ENCODE data around the gene NKD2.

NKD2 gene

GRCh38 chr5:983568-983967 lies 25.0 kb upstream of the NKD2 start:
- CTCF ChIA-PET: no interaction called here
- peak overlapping the region; percentile 20 for H3K27ac Mint-ChIP-seq
- peaks cover 4% of the 10 kb centered on the region for H3K9me3 Mint-ChIP-seq
- H3K4me1 Mint-ChIP-seq: peaks cover 50% of the 10 kb centered on the region
- no peak for DNase-seq
- peaks cover 4% of the 10 kb centered on the region for H3K36me3 Mint-ChIP-seq
- no peak overlapping the region for H3K4me3 Mint-ChIP-seq
- peaks cover 62% of the 10 kb centered on the region for H3K27me3 Mint-ChIP-seq

- H3K27ac Mint-ChIP-seq: no peak overlapping the region
- H3K27me3 Mint-ChIP-seq: peaks cover 60% of the 10 kb centered on the region
- H3K4me3 Mint-ChIP-seq: no peak overlapping the region
- CTCF ChIA-PET: no interaction called here
- no peak for DNase-seq
- H3K4me1 Mint-ChIP-seq: peaks cover 38% of the 10 kb centered on the region
- H3K9me3 Mint-ChIP-seq: peaks cover 4% of the 10 kb centered on the region
- peaks cover 4% of the 10 kb centered on the region for H3K36me3 Mint-ChIP-seq
Measured at GRCh38 chr5:984774-985173, 23.8 kb upstream of the NKD2 start.

GRCh38 chr5:987761-988160 lies 20.8 kb upstream of the NKD2 start:
- CTCF ChIA-PET: no interaction called here
- H3K27me3 Mint-ChIP-seq: peaks cover 81% of the 10 kb centered on the region

GRCh38 chr5:988322-988721 lies 20.3 kb upstream of the NKD2 start:
- CTCF ChIA-PET: no interaction called here
- Mint-ChIP-seq H3K36me3 (peaks cover 7% of the 10 kb centered on the region), H3K27me3 (peaks cover 80% of the 10 kb centered on the region), H3K4me1 (peaks cover 20% of the 10 kb centered on the region), H3K9me3 (peaks cover 4% of the 10 kb centered on the region), H3K27ac (no peak overlapping the region), H3K4me3 (no peak overlapping the region)
- DNase-seq: no peak

More at GRCh38 chr5:987761-988160, 20.8 kb upstream of the NKD2 start:
- no peak overlapping the region for H3K4me3 Mint-ChIP-seq
- H3K36me3 Mint-ChIP-seq: peaks cover 7% of the 10 kb centered on the region
- H3K4me1 Mint-ChIP-seq: peaks cover 23% of the 10 kb centered on the region
- H3K27ac Mint-ChIP-seq: no peak overlapping the region
- no peak for DNase-seq
- peaks cover 4% of the 10 kb centered on the region for H3K9me3 Mint-ChIP-seq

- Mint-ChIP-seq H3K27me3 (peaks cover 82% of the 10 kb centered on the region), H3K27ac (no peak overlapping the region), H3K4me1 (peaks cover 6% of the 10 kb centered on the region), H3K4me3 (no peak overlapping the region), H3K36me3 (peaks cover 3% of the 10 kb centered on the region), H3K9me3 (no peaks in the 10 kb centered on the region)
- CTCF ChIA-PET: interaction anchor here (1.1 to 1.4 kb wide), 3 partner anchors 21 to 150 kb away, joined by 3 to 4 read pairs (median 3); no protein-coding TSS in a partner anchor
- no peak for DNase-seq
Measured at GRCh38 chr5:989961-990530, 18.6 kb upstream of the NKD2 start.

- CTCF ChIA-PET: no interaction called here
- H3K27ac Mint-ChIP-seq: no peak overlapping the region
- DNase-seq: no peak
- peaks cover 3% of the 10 kb centered on the region for H3K36me3 Mint-ChIP-seq
- no peaks in the 10 kb centered on the region for H3K9me3 Mint-ChIP-seq
- H3K27me3 Mint-ChIP-seq: peaks cover 81% of the 10 kb centered on the region
- peaks cover 15% of the 10 kb centered on the region for H3K4me1 Mint-ChIP-seq
- no peak overlapping the region for H3K4me3 Mint-ChIP-seq
Measured at GRCh38 chr5:991472-992267, 16.9 kb upstream of the NKD2 start.

GRCh38 chr5:994272-994607 lies 14.4 kb upstream of the NKD2 start:
- CTCF ChIA-PET: no interaction called here
- DNase-seq: no peak
- peaks cover 3% of the 10 kb centered on the region for H3K36me3 Mint-ChIP-seq
- no peak overlapping the region for H3K4me3 Mint-ChIP-seq
- no peaks in the 10 kb centered on the region for H3K9me3 Mint-ChIP-seq
- H3K27ac Mint-ChIP-seq: no peak overlapping the region
- peaks cover 76% of the 10 kb centered on the region for H3K27me3 Mint-ChIP-seq
- peaks cover 25% of the 10 kb centered on the region for H3K4me1 Mint-ChIP-seq

GRCh38 chr5:994821-995220 lies 13.8 kb upstream of the NKD2 start:
- Mint-ChIP-seq H3K4me1 (peaks cover 24% of the 10 kb centered on the region), H3K4me3 (no peak overlapping the region), H3K27ac (no peak overlapping the region), H3K9me3 (no peaks in the 10 kb centered on the region), H3K36me3 (peaks cover 2% of the 10 kb centered on the region), H3K27me3 (peaks cover 73% of the 10 kb centered on the region)
- CTCF ChIA-PET: no interaction called here
- no peak for DNase-seq

GRCh38 chr5:995318-995717 lies 13.3 kb upstream of the NKD2 start:
- no peaks in the 10 kb centered on the region for H3K9me3 Mint-ChIP-seq
- DNase-seq: no peak
- H3K27me3 Mint-ChIP-seq: peaks cover 73% of the 10 kb centered on the region
- no peak overlapping the region for H3K27ac Mint-ChIP-seq
- H3K4me3 Mint-ChIP-seq: no peak overlapping the region
- H3K36me3 Mint-ChIP-seq: no peaks in the 10 kb centered on the region
- peaks cover 22% of the 10 kb centered on the region for H3K4me1 Mint-ChIP-seq
- CTCF ChIA-PET: no interaction called here

- H3K4me3 Mint-ChIP-seq: peak overlapping the region; percentile 60
Measured at GRCh38 chr5:997001-997474, 11.6 kb upstream of the NKD2 start.

GRCh38 chr5:997711-998110 lies 10.9 kb upstream of the NKD2 start:
- CTCF ChIA-PET: interaction anchor here (1.1 kb wide), 2 partner anchors 15 to 62 kb away, joined by 3 read pairs; no protein-coding TSS in a partner anchor
- peaks cover 29% of the 10 kb centered on the region for H3K4me1 Mint-ChIP-seq
- H3K27ac Mint-ChIP-seq: no peak overlapping the region
- no peak overlapping the region for H3K4me3 Mint-ChIP-seq
- H3K36me3 Mint-ChIP-seq: no peaks in the 10 kb centered on the region
- DNase-seq: peak; percentile 18
- H3K9me3 Mint-ChIP-seq: no peaks in the 10 kb centered on the region
- H3K27me3 Mint-ChIP-seq: peaks cover 76% of the 10 kb centered on the region

More at GRCh38 chr5:997001-997474, 11.6 kb upstream of the NKD2 start:
- Mint-ChIP-seq H3K36me3 (no peaks in the 10 kb centered on the region), H3K27me3 (peaks cover 76% of the 10 kb centered on the region), H3K9me3 (no peaks in the 10 kb centered on the region), H3K4me1 (peaks cover 24% of the 10 kb centered on the region), H3K27ac (peak overlapping the region; percentile 64)
- CTCF ChIA-PET: interaction anchor here (1.1 kb wide), 2 partner anchors 15 to 61 kb away, joined by 3 read pairs; no protein-coding TSS in a partner anchor
- peak; percentile 72 for DNase-seq

- CTCF ChIA-PET: no interaction called here
- Mint-ChIP-seq H3K27me3 (peaks cover 77% of the 10 kb centered on the region), H3K27ac (peak overlapping the region; percentile 58), H3K4me1 (peaks cover 36% of the 10 kb centered on the region), H3K36me3 (no peaks in the 10 kb centered on the region), H3K9me3 (no peaks in the 10 kb centered on the region), H3K4me3 (no peak overlapping the region)
- DNase-seq: peak; percentile 11
Measured at GRCh38 chr5:998246-999031, 10.2 kb upstream of the NKD2 start.

- peak overlapping the region; percentile 58 for H3K27ac Mint-ChIP-seq
- DNase-seq: peak; percentile 11
- no peaks in the 10 kb centered on the region for H3K36me3 Mint-ChIP-seq
- CTCF ChIA-PET: no interaction called here
- no peaks in the 10 kb centered on the region for H3K9me3 Mint-ChIP-seq
- no peak overlapping the region for H3K4me3 Mint-ChIP-seq
- peaks cover 42% of the 10 kb centered on the region for H3K4me1 Mint-ChIP-seq
- peaks cover 77% of the 10 kb centered on the region for H3K27me3 Mint-ChIP-seq
Measured at GRCh38 chr5:999032-999501, 9.5 kb upstream of the NKD2 start.

- H3K36me3 Mint-ChIP-seq: no peaks in the 10 kb centered on the region
- no peaks in the 10 kb centered on the region for H3K9me3 Mint-ChIP-seq
- H3K4me3 Mint-ChIP-seq: no peak overlapping the region
- CTCF ChIA-PET: no interaction called here
- no peak overlapping the region for H3K27ac Mint-ChIP-seq
- peaks cover 43% of the 10 kb centered on the region for H3K4me1 Mint-ChIP-seq
- peaks cover 81% of the 10 kb centered on the region for H3K27me3 Mint-ChIP-seq
- no peak for DNase-seq
Measured at GRCh38 chr5:999724-1000123, 8.9 kb upstream of the NKD2 start.
